Natural killer cell (primary cell): Measurements from ENCODE around the gene TTI1. TPM values are rescaled to one million over a fixed set of nuclear protein-coding genes. Genes with fewer than 3 reads are reported as not detected.

Experiments
- ATAC-seq, 3 donors: fragments of 150-1000 bp in 2 of 3; fragments of 200-7000 bp in 1 of 3; cut with Tn5 transposase; 1 replicate in 1 of 3; 2 replicates in 2 of 3; pipeline ENCODE4 v1.10.0; 2021; ENCODE audit warnings: mild to moderate bottlenecking in 2 of 3, moderate library complexity in 2 of 3
- DNase-seq, 2 donors: peaks; one replicate each; pipeline versions ENCODE4 v3.0.0 to v3.0.0-alpha.2; 2013 to 2021; ENCODE audit warnings: mixed read lengths in 1 of 2
- H3K27ac ChIP-seq: one replicate; pipeline ENCODE4 v1.5.1; 2013; ENCODE audit warnings: mild to moderate bottlenecking, low read length
- H3K27me3 ChIP-seq: one replicate; pipeline ENCODE4 v1.6.1; 2013; ENCODE audit warnings: low read length; ENCODE audit not compliant: control insufficient read depth, insufficient read depth
- H3K36me3 ChIP-seq: one replicate; pipeline ENCODE4 v1.6.1; 2013; ENCODE audit warnings: low read length; ENCODE audit not compliant: control insufficient read depth, insufficient read depth
- H3K4me1 ChIP-seq: one replicate; pipeline ENCODE4 v1.6.1; 2013; ENCODE audit warnings: low read length; ENCODE audit not compliant: control insufficient read depth, insufficient read depth
- H3K4me3 ChIP-seq: one replicate; pipeline ENCODE4 v1.5.1; 2013; ENCODE audit warnings: low read length
- H3K9me3 ChIP-seq: one replicate; pipeline ENCODE4 v1.6.1; 2013; ENCODE audit warnings: low read length; ENCODE audit not compliant: control insufficient read depth, insufficient read depth
- H3K27ac Mint-ChIP-seq, 2 donors: one replicate each; pipeline ENCODE4 v1.8.0; 2022; ENCODE audit warnings: mild to moderate bottlenecking in 2 of 2, mixed read lengths in 2 of 2, moderate library complexity in 1 of 2
- H3K27me3 Mint-ChIP-seq, 2 donors: one replicate each; pipeline ENCODE4 v1.8.0; 2022; ENCODE audit warnings: low read depth in 2 of 2, mixed read lengths in 2 of 2
- H3K36me3 Mint-ChIP-seq: one replicate; pipeline ENCODE4 v1.8.0; 2022; ENCODE audit warnings: mixed read lengths
- H3K4me1 Mint-ChIP-seq, 2 donors: one replicate each; pipeline ENCODE4 v1.8.0; 2022; ENCODE audit warnings: mixed read lengths in 2 of 2
- H3K4me3 Mint-ChIP-seq: one replicate; pipeline ENCODE4 v1.8.0; 2022; ENCODE audit warnings: mild to moderate bottlenecking, moderate library complexity, mixed read lengths
- H3K9me3 Mint-ChIP-seq, 2 donors: one replicate each; pipeline ENCODE4 v1.8.0; 2022; ENCODE audit warnings: mixed read lengths in 2 of 2
- WGBS: methylation state at CpG from one replicate; pipeline ENCODE4 v1.1.7; 2013; ENCODE audit warnings: missing lambda C conversion rate; ENCODE audit not compliant: insufficient coverage; 5-methylcytosine and 5-hydroxymethylcytosine counted together
- intact Hi-C: fragments of 100-400 bp; cut with micrococcal nuclease; formaldehyde crosslinking; loops from one replicate; pipeline ENCODE4 v1.14.2; 2022
- total RNA-seq, 4 donors: library from RNA; stranded (reverse); fragments of 120-200 nt in 1 of 4; gene quantifications; one replicate each; pipeline versions ENCODE4 v1.2.3 to v1.2.4, GENCODE V29; 2013 to 2022
- TF ChIP-seq, protein P1 (sequence below): fragments of 200-600 bp; IDR thresholded peaks from one replicate; pipeline ENCODE4 v1.8.0; 2022; ENCODE audit warnings: antibody characterized with exemption

TTI1 gene
- total RNA-seq, 3 donors from 2014 or later (not counting 1 experiment from before 2014, with no cell fraction given): 15.9 to 23.9 (median 18.9) TPM

DNA sequence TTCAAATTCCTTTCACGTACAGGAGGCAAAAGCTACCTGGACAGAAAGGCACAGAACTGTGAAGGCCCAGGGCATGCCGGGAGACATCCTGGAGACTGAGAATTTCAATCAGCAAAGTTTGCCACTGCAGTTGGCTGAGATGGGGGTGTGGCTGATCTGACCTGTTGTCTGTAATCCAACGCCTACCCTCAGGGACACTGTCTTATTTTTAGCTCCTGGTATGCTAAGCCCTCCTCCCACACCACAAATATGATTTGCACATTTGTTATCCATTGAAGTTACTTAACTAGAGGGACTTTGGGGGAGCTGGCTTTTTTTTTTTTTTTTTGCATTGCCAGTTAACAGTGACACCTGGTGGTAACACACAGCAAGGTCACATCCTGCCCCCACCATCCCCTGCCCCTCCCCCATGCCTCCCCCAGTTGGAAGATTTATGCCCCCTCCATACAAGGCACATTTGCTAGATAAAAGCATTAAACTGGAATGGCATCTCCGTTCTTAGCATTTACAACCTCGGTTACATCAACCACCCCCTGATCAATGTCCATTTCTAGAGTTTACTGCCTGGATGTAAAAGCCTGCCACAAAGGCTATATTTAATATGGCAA is 40.4 kb downstream of the TTI1 start:
- DNase-seq: peak in 1 of 2 donors; percentile 55

DNA sequence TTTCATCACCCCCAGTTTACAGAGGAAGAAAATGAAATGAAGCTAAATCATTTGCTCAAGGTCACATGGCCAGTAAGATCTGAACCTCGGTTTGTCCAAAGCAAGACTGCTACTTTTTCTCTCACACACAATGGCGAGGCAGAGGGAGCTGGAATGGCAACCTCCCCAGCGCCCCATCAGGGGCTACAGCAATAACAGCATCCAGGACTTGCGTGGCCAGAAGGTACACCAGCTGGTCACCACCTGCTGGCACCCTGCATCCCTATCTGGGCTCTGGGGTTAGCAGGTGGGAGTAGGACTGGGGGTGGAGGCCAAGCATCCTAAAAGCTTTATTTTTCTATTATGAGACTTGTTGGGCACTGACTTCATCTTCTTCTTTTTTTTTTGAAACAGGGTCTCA is 41.3 kb downstream of the TTI1 start:
- no peaks in the 10 kb centered on the region for H3K27me3 Mint-ChIP-seq
- Histone ChIP-seq H3K27ac (no peak overlapping the region), H3K36me3 (peaks cover 30% of the 10 kb centered on the region), H3K4me1 (peaks cover 32% of the 10 kb centered on the region), H3K27me3 (no peaks in the 10 kb centered on the region), H3K4me3 (no peak overlapping the region), H3K9me3 (no peaks in the 10 kb centered on the region)
- ATAC-seq (no peak), DNase-seq (no peak)
- H3K4me1 Mint-ChIP-seq: peaks cover 26 to 31% of the 10 kb centered on the region in 2 donors
- TF ChIP-seq, protein P1, sequence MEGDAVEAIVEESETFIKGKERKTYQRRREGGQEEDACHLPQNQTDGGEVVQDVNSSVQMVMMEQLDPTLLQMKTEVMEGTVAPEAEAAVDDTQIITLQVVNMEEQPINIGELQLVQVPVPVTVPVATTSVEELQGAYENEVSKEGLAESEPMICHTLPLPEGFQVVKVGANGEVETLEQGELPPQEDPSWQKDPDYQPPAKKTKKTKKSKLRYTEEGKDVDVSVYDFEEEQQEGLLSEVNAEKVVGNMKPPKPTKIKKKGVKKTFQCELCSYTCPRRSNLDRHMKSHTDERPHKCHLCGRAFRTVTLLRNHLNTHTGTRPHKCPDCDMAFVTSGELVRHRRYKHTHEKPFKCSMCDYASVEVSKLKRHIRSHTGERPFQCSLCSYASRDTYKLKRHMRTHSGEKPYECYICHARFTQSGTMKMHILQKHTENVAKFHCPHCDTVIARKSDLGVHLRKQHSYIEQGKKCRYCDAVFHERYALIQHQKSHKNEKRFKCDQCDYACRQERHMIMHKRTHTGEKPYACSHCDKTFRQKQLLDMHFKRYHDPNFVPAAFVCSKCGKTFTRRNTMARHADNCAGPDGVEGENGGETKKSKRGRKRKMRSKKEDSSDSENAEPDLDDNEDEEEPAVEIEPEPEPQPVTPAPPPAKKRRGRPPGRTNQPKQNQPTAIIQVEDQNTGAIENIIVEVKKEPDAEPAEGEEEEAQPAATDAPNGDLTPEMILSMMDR: no peak
- intact Hi-C loops: loop anchor here (1.0 to 5.0 kb wide), 5 partner anchors 75 to 465 kb away; partner anchors contain the start of gene BLCAP
- H3K27ac Mint-ChIP-seq: peak overlapping the region; percentile 92 to 98
- 97% methylated on average over 4 of the region's 4 CpGs for WGBS
- no peak overlapping the region for H3K4me3 Mint-ChIP-seq
- H3K9me3 Mint-ChIP-seq: no peaks in the 10 kb centered on the region
- H3K36me3 Mint-ChIP-seq: peaks cover 4% of the 10 kb centered on the region

More for the DNA sequence above, 40.4 kb downstream of the TTI1 start:
- Histone ChIP-seq H3K27me3 (no peaks in the 10 kb centered on the region), H3K9me3 (no peaks in the 10 kb centered on the region), H3K27ac (no peak overlapping the region), H3K4me1 (peaks cover 32% of the 10 kb centered on the region), H3K4me3 (no peak overlapping the region), H3K36me3 (peaks cover 39% of the 10 kb centered on the region)
- Mint-ChIP-seq H3K36me3 (peaks cover 13% of the 10 kb centered on the region), H3K27ac (peak overlapping the region in 1 of 2 donors; percentile 92), H3K4me1 (peaks cover 26 to 31% of the 10 kb centered on the region in 2 donors), H3K27me3 (no peaks in the 10 kb centered on the region), H3K9me3 (no peaks in the 10 kb centered on the region), H3K4me3 (no peak overlapping the region)
- intact Hi-C loops: loop anchor here (1.0 to 5.0 kb wide), 4 partner anchors 76 to 429 kb away; no protein-coding TSS in a partner anchor
- TF ChIP-seq, protein P1: peak; percentile 65
- WGBS: 72% methylated on average over 4 of the region's 5 CpGs
- peak in 2 of 3 donors; percentile 35 to 43 for ATAC-seq

DNA sequence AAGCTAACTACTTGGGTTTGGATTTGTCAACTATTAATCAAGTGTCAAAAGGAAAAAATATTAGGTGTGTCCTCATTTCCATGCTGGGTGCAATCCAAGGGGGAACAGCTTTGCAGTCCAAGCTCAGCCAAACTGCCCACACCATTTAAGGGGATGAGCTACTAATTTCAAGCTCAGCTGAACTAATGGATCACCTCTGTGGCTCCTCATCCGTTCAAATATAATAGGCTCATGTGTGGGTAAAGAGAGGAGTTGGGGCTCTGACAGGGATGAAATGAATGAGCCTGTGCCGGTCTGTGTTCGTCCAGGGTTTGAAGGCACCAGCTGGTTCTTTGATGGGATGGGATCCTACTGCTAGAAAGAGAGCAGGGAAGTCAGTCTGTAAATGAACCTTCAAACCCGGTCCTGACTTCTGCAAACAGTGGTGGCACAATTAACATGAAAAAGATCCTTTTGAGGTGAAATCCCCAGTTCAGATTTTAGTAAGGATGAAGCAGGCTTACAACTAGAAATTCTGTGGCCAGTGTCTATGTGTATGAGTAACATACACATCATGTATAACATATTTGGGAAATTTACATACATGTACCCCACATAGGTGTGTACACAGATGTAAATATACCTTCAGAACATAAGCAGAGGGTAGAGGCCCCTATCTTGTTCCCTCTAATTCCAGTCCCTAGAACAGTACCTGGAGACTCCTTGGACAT is 41.9 kb downstream of the TTI1 start:
- H3K27me3 Mint-ChIP-seq: no peaks in the 10 kb centered on the region
- Histone ChIP-seq H3K27ac (peak overlapping the region; percentile 90), H3K4me1 (peaks cover 32% of the 10 kb centered on the region), H3K9me3 (no peaks in the 10 kb centered on the region), H3K4me3 (no peak overlapping the region), H3K36me3 (peaks cover 26% of the 10 kb centered on the region), H3K27me3 (no peaks in the 10 kb centered on the region)
- H3K36me3 Mint-ChIP-seq: no peaks in the 10 kb centered on the region
- no peak for DNase-seq
- no peaks in the 10 kb centered on the region for H3K9me3 Mint-ChIP-seq
- H3K4me3 Mint-ChIP-seq: peak overlapping the region; percentile 77
- H3K4me1 Mint-ChIP-seq: peaks cover 26 to 31% of the 10 kb centered on the region in 2 donors
- TF ChIP-seq, protein P1: no peak
- no peak for ATAC-seq
- H3K27ac Mint-ChIP-seq: peak overlapping the region; percentile 92 to 98
- intact Hi-C loops: loop anchor here (2.0 to 5.0 kb wide), 4 partner anchors 74 to 465 kb away; partner anchors contain the start of gene BLCAP
- WGBS: 92% methylated on average over 4 of the region's 4 CpGs
